ENCODE measurements around the gene SENP1. TPM values are rescaled to one million over a fixed set of nuclear protein-coding genes. Genes with fewer than 3 reads are reported as not detected.

Gene SENP1
- total and polyA plus RNA-seq, 3 experiments from 2014 or later = 13.4 to 58.8 (median 57.3) TPM

DNA sequence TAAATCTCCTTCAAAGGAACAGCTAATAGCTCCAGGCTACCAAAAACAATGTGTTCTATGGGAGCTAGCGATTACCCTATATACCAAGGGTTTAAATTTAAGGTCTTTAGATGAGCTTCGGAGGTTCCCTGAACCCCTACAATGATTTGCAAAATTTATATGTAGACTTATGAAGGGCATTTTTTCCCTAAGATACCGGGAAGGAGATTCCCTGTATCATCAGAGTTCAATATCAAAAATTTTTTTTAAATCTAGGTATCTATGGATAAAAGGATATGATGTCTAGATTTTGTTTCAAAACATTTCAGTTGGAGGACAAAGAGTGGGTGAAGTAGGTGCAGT is 83.7 kb downstream of the SENP1 start:
- Mint-ChIP-seq H3K27me3 (peaks cover 18 to 56% of the 10 kb centered on the region in 2 donors), H3K9me3 (no peaks in the 10 kb centered on the region), H3K4me1 (no peaks in the 10 kb centered on the region), H3K4me3 (no peak overlapping the region), H3K27ac (no peak overlapping the region), H3K36me3 (no peaks in the 10 kb centered on the region)
- POLR2A ChIA-PET = no interaction called here
- Histone ChIP-seq H3K4me1 (ENCODE audit: insufficient read depth, low read length) (no peaks in the 10 kb centered on the region), H3K27me3 (ENCODE audit: insufficient read depth, low read length, poor library complexity, severe bottlenecking) (no peaks in the 10 kb centered on the region), H3K27ac (ENCODE audit: low read depth, low read length) (no peak overlapping the region), H3K4me3 (ENCODE audit: low read length) (no peak overlapping the region), H3K9me3 (ENCODE audit: low read length) (no peaks in the 10 kb centered on the region), H3K36me3 (ENCODE audit: insufficient read depth, low read length) (no peaks in the 10 kb centered on the region)
- no peak for DNase-seq
- CTCF ChIA-PET = no interaction called here

DNA sequence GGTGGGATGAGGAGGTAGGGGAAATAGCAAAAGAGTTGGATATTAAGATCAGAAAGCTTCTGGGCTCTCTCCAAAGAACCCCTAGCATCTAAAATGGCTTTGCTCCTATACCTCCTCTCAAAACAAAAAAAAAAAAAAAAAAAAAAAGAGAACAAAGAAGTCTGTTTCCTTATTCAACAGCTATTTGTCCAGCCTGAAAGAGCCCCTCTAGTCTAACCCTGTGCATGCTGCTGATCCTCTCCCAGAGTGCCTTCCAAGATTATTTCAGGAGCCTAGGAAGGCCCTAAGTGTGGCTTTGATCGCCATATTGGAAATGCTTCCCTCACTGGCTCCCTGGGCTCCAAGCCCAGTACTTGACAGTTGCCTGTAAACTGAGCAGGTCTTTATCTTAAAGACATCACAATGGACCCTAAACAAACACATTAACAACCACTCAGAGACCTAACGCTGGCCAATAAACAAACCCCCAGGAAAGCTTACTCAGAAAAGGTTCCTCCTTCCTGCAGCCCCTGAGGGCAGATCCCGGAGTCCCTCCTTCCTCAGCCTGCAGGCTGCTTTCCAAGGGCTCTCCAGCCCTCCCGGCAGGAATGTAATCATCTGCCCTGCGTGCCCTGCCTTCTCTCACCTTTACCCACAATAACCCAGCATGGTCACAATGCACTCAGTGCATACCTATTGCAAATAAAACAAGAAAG is 84.2 kb downstream of the SENP1 start:
- ChIA-PET CTCF (no interaction called here), POLR2A (no interaction called here)
- DNase-seq = no peak
- H3K27ac ChIP-seq (ENCODE audit: low read depth, low read length) = no peak overlapping the region
- H3K4me3 ChIP-seq (ENCODE audit: low read length) = no peak overlapping the region
- Mint-ChIP-seq H3K4me3 (no peak overlapping the region), H3K27ac (no peak overlapping the region), H3K9me3 (no peaks in the 10 kb centered on the region), H3K4me1 (no peaks in the 10 kb centered on the region), H3K36me3 (no peaks in the 10 kb centered on the region), H3K27me3 (peaks cover 18 to 55% of the 10 kb centered on the region in 2 donors)
- H3K27me3 ChIP-seq (ENCODE audit: insufficient read depth, low read length, poor library complexity, severe bottlenecking) = no peaks in the 10 kb centered on the region
- no peaks in the 10 kb centered on the region for H3K9me3 ChIP-seq (ENCODE audit: low read length)
- H3K36me3 ChIP-seq (ENCODE audit: insufficient read depth, low read length) = no peaks in the 10 kb centered on the region
- H3K4me1 ChIP-seq (ENCODE audit: insufficient read depth, low read length) = no peaks in the 10 kb centered on the region

DNA sequence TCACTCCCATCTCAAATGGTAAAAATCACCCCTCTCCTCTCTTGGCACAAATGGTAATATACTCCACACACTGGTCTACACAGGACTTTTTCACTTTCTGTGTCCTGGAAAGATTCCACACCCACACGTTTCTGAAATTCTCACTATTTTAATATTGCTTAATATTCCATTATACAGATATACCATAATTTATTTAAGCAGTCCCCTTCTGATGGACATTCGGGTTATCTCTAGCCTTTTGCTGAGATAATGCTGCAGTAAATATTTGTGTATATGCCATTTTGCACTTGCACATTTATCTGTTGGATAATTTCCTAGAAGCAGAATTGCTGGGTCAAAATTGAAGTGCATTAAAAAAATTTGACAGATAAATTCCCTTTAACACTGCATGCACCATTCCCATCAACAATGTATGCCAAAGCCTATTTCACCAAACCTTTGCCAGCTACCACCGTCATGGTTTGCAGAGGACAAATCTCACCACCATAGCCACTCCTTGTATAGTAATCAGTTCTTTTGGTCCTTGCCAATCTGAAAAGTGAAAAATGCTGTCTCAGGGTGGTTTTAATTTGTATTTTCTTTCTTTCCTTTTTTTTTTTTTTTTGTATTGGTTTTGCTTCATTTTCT is 86.1 kb downstream of the SENP1 start:
- no peak overlapping the region for H3K27ac Mint-ChIP-seq
- Histone ChIP-seq H3K27ac (ENCODE audit: low read depth, low read length) (no peak overlapping the region), H3K9me3 (ENCODE audit: low read length) (no peaks in the 10 kb centered on the region), H3K36me3 (ENCODE audit: insufficient read depth, low read length) (no peaks in the 10 kb centered on the region), H3K4me1 (ENCODE audit: insufficient read depth, low read length) (no peaks in the 10 kb centered on the region), H3K4me3 (ENCODE audit: low read length) (no peak overlapping the region), H3K27me3 (ENCODE audit: insufficient read depth, low read length, poor library complexity, severe bottlenecking) (peaks cover 6% of the 10 kb centered on the region)
- POLR2A ChIA-PET = no interaction called here
- CTCF ChIA-PET = no interaction called here
- DNase-seq = no peak
- no peak overlapping the region for H3K4me3 Mint-ChIP-seq
- no peaks in the 10 kb centered on the region for H3K4me1 Mint-ChIP-seq
- H3K27me3 Mint-ChIP-seq = peaks cover 18 to 58% of the 10 kb centered on the region in 2 donors
- H3K36me3 Mint-ChIP-seq = no peaks in the 10 kb centered on the region
- H3K9me3 Mint-ChIP-seq = no peaks in the 10 kb centered on the region

DNA sequence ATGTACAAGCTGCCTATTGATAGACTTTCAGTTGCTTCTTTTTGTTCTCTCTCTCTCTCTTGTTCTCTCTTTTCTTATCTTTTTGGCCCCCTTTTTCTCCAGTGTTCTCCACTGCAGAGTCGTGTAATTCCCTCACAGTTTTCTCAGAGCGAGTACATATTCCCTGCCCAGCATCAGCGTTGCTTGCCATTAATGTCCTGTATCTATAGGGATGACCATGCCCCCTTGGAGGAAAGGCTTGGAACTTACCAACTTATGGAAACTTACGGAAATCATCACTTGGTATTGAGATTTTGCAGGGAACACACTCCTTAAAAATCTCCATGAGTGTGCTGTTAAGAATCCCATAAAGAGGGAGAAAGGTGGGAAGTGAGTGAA is 87.3 kb downstream of the SENP1 start:
- H3K36me3 Mint-ChIP-seq = no peaks in the 10 kb centered on the region
- no peak overlapping the region for H3K27ac Mint-ChIP-seq
- H3K27me3 Mint-ChIP-seq = peaks cover 17 to 64% of the 10 kb centered on the region in 2 donors
- no peaks in the 10 kb centered on the region for H3K9me3 ChIP-seq (ENCODE audit: low read length)
- no peak for DNase-seq
- H3K9me3 Mint-ChIP-seq = no peaks in the 10 kb centered on the region
- ChIA-PET POLR2A (interaction anchor here (0.6 kb wide), 1 partner anchor 179 kb away, joined by 3 read pairs; no protein-coding TSS in a partner anchor), CTCF (no interaction called here)
- no peak overlapping the region for H3K27ac ChIP-seq (ENCODE audit: low read depth, low read length)
- no peak overlapping the region for H3K4me3 Mint-ChIP-seq
- H3K36me3 ChIP-seq (ENCODE audit: insufficient read depth, low read length) = no peaks in the 10 kb centered on the region
- H3K27me3 ChIP-seq (ENCODE audit: insufficient read depth, low read length, poor library complexity, severe bottlenecking) = peaks cover 6% of the 10 kb centered on the region
- H3K4me1 Mint-ChIP-seq = no peaks in the 10 kb centered on the region
- no peaks in the 10 kb centered on the region for H3K4me1 ChIP-seq (ENCODE audit: insufficient read depth, low read length)
- H3K4me3 ChIP-seq (ENCODE audit: low read length) = no peak overlapping the region

DNA sequence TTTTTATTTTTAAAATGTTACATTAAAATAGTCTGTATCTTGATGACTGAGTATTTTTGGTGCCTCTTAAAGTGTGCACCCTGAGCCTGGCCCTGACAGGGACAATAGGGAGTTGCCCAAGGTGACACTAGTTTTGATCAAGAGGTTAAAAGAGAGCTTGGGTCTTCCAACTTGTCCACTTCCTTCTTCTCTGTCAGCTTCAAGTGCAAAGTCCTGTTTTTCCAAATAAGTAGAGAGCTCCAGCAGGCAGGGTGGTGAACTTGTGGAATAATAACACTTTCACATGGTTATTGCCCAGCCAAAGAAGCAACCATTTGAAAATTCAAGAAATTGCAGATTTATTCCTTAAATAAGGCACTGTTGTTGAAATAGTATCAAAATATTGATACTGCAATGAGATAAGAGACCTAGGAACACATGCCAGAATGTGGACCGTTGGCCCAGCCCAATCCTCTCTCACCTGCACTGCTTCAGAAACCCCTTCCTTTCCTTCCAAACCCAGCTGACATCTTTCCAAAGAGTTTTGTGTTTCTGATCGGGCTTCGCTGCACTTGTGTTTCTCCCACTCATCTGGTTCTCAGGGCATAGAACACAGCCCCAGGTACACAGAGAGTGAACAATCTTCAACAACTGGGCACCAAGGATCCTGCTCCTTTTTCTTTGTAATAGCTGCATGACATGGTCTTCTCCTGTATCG is 87.8 kb downstream of the SENP1 start:
- POLR2A ChIA-PET = no interaction called here
- no peaks in the 10 kb centered on the region for H3K36me3 ChIP-seq (ENCODE audit: insufficient read depth, low read length)
- H3K36me3 Mint-ChIP-seq = no peaks in the 10 kb centered on the region
- H3K4me3 ChIP-seq (ENCODE audit: low read length) = no peak overlapping the region
- H3K4me3 Mint-ChIP-seq = no peak overlapping the region
- H3K27ac ChIP-seq (ENCODE audit: low read depth, low read length) = no peak overlapping the region
- H3K27ac Mint-ChIP-seq = no peak overlapping the region
- H3K4me1 Mint-ChIP-seq = no peaks in the 10 kb centered on the region
- CTCF ChIA-PET = interaction anchor here (1.1 kb wide), 1 partner anchor 16 kb away, joined by 3 read pairs; no protein-coding TSS in a partner anchor
- H3K27me3 Mint-ChIP-seq = peaks cover 14 to 62% of the 10 kb centered on the region in 2 donors
- no peak for DNase-seq
- H3K4me1 ChIP-seq (ENCODE audit: insufficient read depth, low read length) = no peaks in the 10 kb centered on the region
- peaks cover 6% of the 10 kb centered on the region for H3K27me3 ChIP-seq (ENCODE audit: insufficient read depth, low read length, poor library complexity, severe bottlenecking)
- H3K9me3 Mint-ChIP-seq = no peaks in the 10 kb centered on the region
- H3K9me3 ChIP-seq (ENCODE audit: low read length) = no peaks in the 10 kb centered on the region

DNA sequence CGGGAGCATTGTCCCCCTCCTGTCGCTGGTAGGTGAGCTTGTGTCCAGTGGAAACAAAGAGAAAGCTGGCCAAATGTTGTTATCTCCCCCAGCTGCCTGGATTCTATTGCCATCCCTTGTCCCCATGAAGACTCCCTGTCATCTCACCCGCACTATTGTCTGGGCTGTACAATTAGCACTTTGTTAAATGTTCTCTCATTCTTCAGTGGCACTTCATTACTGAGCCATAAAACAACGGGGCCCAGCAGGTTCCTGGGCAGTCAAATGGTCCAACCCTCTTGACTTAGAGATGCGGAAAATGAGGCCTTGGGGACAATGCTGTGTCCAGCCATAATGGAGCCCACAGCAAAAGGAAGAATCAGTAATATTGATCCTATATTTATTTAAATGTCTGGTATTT is 88.4 kb downstream of the SENP1 start:
- Mint-ChIP-seq H3K4me3 (no peak overlapping the region), H3K27me3 (peaks cover 9 to 63% of the 10 kb centered on the region in 2 donors)
- CTCF ChIA-PET = interaction anchor here (1.1 kb wide), 1 partner anchor 15 kb away, joined by 3 read pairs; no protein-coding TSS in a partner anchor

DNA sequence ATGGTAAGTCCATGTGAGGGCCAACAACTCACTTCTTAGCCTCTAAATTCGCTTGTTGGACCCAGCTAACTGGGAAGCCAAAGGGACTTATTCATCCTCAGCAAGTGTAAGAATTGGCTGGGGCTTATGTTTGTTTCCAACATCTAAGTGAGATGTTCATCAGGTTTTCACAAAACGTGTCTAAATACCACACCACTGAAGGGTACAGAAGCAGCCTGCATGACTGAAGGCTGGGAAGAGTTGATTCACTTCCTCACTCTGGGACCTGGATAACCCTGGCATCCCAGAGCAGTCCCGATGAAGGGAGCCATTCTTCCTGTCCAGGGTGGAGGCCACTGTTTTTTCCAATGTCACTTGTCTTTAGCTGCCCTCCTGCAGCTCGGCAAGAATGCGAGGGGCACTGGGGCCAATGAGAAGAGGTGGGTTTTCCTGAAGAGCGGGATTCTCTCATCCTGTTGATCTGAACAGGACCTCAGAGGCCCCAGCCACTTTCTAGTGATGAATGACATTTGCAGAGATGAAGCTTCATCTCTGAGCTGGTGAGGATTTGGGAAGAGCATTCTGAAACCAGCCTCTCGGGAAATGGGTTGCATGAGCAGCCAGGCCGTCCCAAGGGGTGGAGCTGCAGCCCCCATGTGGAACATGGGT is 89.4 kb downstream of the SENP1 start:
- Histone ChIP-seq H3K4me3 (ENCODE audit: low read length) (no peak overlapping the region), H3K36me3 (ENCODE audit: insufficient read depth, low read length) (no peaks in the 10 kb centered on the region), H3K27ac (ENCODE audit: low read depth, low read length) (no peak overlapping the region), H3K9me3 (ENCODE audit: low read length) (no peaks in the 10 kb centered on the region), H3K27me3 (ENCODE audit: insufficient read depth, low read length, poor library complexity, severe bottlenecking) (peaks cover 6% of the 10 kb centered on the region), H3K4me1 (ENCODE audit: insufficient read depth, low read length) (no peaks in the 10 kb centered on the region)
- CTCF ChIA-PET = interaction anchor here (1.1 kb wide), 1 partner anchor 14 kb away, joined by 3 read pairs; no protein-coding TSS in a partner anchor
- H3K27me3 Mint-ChIP-seq = peaks cover 8 to 60% of the 10 kb centered on the region in 2 donors
- no peak overlapping the region for H3K4me3 Mint-ChIP-seq
- H3K27ac Mint-ChIP-seq = no peak overlapping the region
- H3K36me3 Mint-ChIP-seq = no peaks in the 10 kb centered on the region
- no peaks in the 10 kb centered on the region for H3K9me3 Mint-ChIP-seq
- no peaks in the 10 kb centered on the region for H3K4me1 Mint-ChIP-seq
- POLR2A ChIA-PET = no interaction called here
- no peak for DNase-seq

More for the DNA sequence above, 88.4 kb downstream of the SENP1 start:
- DNase-seq = no peak
- Histone ChIP-seq H3K36me3 (ENCODE audit: insufficient read depth, low read length) (no peaks in the 10 kb centered on the region), H3K27me3 (ENCODE audit: insufficient read depth, low read length, poor library complexity, severe bottlenecking) (peaks cover 6% of the 10 kb centered on the region), H3K9me3 (ENCODE audit: low read length) (no peaks in the 10 kb centered on the region), H3K4me3 (ENCODE audit: low read length) (no peak overlapping the region), H3K4me1 (ENCODE audit: insufficient read depth, low read length) (no peaks in the 10 kb centered on the region), H3K27ac (ENCODE audit: low read depth, low read length) (no peak overlapping the region)
- Mint-ChIP-seq H3K36me3 (no peaks in the 10 kb centered on the region), H3K4me1 (no peaks in the 10 kb centered on the region), H3K27ac (no peak overlapping the region), H3K9me3 (no peaks in the 10 kb centered on the region)
- POLR2A ChIA-PET = no interaction called here

DNA sequence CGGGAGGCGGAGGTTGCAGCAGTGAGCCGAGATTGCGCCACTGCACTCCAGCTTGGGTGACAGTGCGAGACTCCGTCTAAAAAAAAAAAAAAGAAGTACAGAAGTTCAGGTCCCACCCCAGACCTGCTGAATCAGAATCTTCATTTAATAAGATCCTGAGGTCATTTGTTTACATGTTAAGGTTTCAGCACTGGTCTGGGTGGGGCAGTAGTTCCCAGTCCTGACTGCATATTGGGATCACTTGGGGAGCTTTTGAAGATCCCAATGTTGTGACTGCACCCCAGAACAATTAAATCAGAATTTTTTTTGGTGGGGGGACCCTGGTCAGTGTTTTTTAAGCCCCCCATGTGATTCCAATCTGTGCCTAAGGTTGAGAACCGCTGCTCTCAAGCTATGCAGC is 89.9 kb downstream of the SENP1 start:
- H3K27ac ChIP-seq (ENCODE audit: low read depth, low read length) = no peak overlapping the region
- peaks cover 8% of the 10 kb centered on the region for H3K27me3 ChIP-seq (ENCODE audit: insufficient read depth, low read length, poor library complexity, severe bottlenecking)
- no peaks in the 10 kb centered on the region for H3K9me3 ChIP-seq (ENCODE audit: low read length)
- Mint-ChIP-seq H3K4me3 (no peak overlapping the region), H3K27me3 (peaks cover 9 to 62% of the 10 kb centered on the region in 2 donors), H3K36me3 (no peaks in the 10 kb centered on the region), H3K9me3 (no peaks in the 10 kb centered on the region), H3K27ac (peak overlapping the region in 1 of 8 donors; percentile 55), H3K4me1 (no peaks in the 10 kb centered on the region)
- no peaks in the 10 kb centered on the region for H3K36me3 ChIP-seq (ENCODE audit: insufficient read depth, low read length)
- no peaks in the 10 kb centered on the region for H3K4me1 ChIP-seq (ENCODE audit: insufficient read depth, low read length)
- ChIA-PET POLR2A (no interaction called here), CTCF (no interaction called here)
- DNase-seq = no peak
- no peak overlapping the region for H3K4me3 ChIP-seq (ENCODE audit: low read length)

All from CD8-positive, alpha-beta memory T cell (primary cell).